Activated CD4-positive, CD25-positive, alpha-beta regulatory T cell treated with anti-CD3 and anti-CD28 coated beads, Interleukin-2, amount 50 U/mL, for 24 hours (primary cell): ENCODE data around the gene VMP1.

Experiments
- ATAC-seq, 2 donors: fragments of 150-1000 bp; cut with Tn5 transposase; one replicate each; pipeline ENCODE4 v1.10.0; 2021; ENCODE audit warnings: mild to moderate bottlenecking in 1 of 2, moderate library complexity in 1 of 2

Gene VMP1

GRCh38 chr17:59707149-59707970, at the start of gene VMP1, which contains the start of gene PTRH2:
Gene VMP1, plus strand, starts transcription at chr17:59707654. Its CDS starts 23,793 bp downstream, at chr17:59731447.
Gene PTRH2, minus strand, starts transcription at chr17:59707430. Its CDS starts 9,452 bp downstream, at chr17:59697978.
- ATAC-seq, result peak; percentile 99

- ATAC-seq, result no peak
These were observed 41.2 kb upstream of the VMP1 start for GRCh38 chr17:59666235-59666634.

GRCh38 chr17:59668816-59669215, 38.6 kb upstream of the VMP1 start:
- ATAC-seq, result no peak

GRCh38 chr17:59669411-59669810, 38.0 kb upstream of the VMP1 start:
- no peak for ATAC-seq

GRCh38 chr17:59669944-59670343, 37.5 kb upstream of the VMP1 start:
- no peak for ATAC-seq

- peak in 1 of 2 donors; percentile 41 for ATAC-seq
These were observed 36.1 kb upstream of the VMP1 start for GRCh38 chr17:59671386-59671785.

GRCh38 chr17:59675231-59675630, 32.2 kb upstream of the VMP1 start:
- ATAC-seq, result no peak

- ATAC-seq, result no peak
These were observed 30.7 kb upstream of the VMP1 start for GRCh38 chr17:59676716-59677115.

- ATAC-seq, result no peak
These were observed 28.5 kb upstream of the VMP1 start for GRCh38 chr17:59678918-59679317.

GRCh38 chr17:59680314-59680713, 27.1 kb upstream of the VMP1 start:
- ATAC-seq, result no peak

- peak in 1 of 2 donors; percentile 30 for ATAC-seq
These were observed 24.2 kb upstream of the VMP1 start for GRCh38 chr17:59683283-59683682.

GRCh38 chr17:59684967-59685366, 22.5 kb upstream of the VMP1 start:
- no peak for ATAC-seq

GRCh38 chr17:59688008-59688407, 19.4 kb upstream of the VMP1 start:
- ATAC-seq, result peak in 1 of 2 donors; percentile 41

- ATAC-seq, result no peak
These were observed 19.0 kb upstream of the VMP1 start for GRCh38 chr17:59688496-59688895.

- ATAC-seq, result no peak
These were observed 13.9 kb upstream of the VMP1 start for GRCh38 chr17:59693582-59693981.

- ATAC-seq, result no peak
These were observed 13.1 kb upstream of the VMP1 start for GRCh38 chr17:59694344-59694743.

- no peak for ATAC-seq
These were observed 11.3 kb upstream of the VMP1 start for GRCh38 chr17:59695945-59696681.

- ATAC-seq, result peak in 1 of 2 donors; percentile 15
These were observed 10.7 kb upstream of the VMP1 start for GRCh38 chr17:59696682-59697277.

GRCh38 chr17:59698143-59698542, 9.3 kb upstream of the VMP1 start:
- no peak for ATAC-seq

- ATAC-seq, result no peak
These were observed 8.2 kb upstream of the VMP1 start for GRCh38 chr17:59699218-59699617.

- no peak for ATAC-seq
These were observed 7.7 kb upstream of the VMP1 start for GRCh38 chr17:59699786-59700185.

- no peak for ATAC-seq
These were observed 5.2 kb upstream of the VMP1 start for GRCh38 chr17:59702304-59702703.

- no peak for ATAC-seq
These were observed 547 bp downstream of the VMP1 start for GRCh38 chr17:59707971-59708430.
